Smooth muscle cell (in vitro differentiated cells): ENCODE measurements around the gene CDKL5. TPM values are rescaled to one million over a fixed set of nuclear protein-coding genes. Genes with fewer than 3 reads are reported as not detected.

Source experiments
- DNase-seq: peaks from one replicate; lab custom pipeline; 2025; ENCODE audit not compliant: unreplicated experiment; lab: John Stamatoyannopoulos, UW
- H2AFZ ChIP-seq: fragments of 200-600 bp; sonication (generic); 2 replicates; pipeline ENCODE4 v1.6.0; 2016; ENCODE audit warnings: antibody characterized with exemption, low read depth, mild to moderate bottlenecking
- H3F3A ChIP-seq: fragments of 200-600 bp; sonication (generic); 2 replicates; pipeline ENCODE4 v1.6.0; 2017; ENCODE audit warnings: antibody characterized with exemption, low read depth
- H3K27ac ChIP-seq: fragments of 200-600 bp; sonication (generic); 2 replicates; pipeline ENCODE4 v1.5.1; 2016; ENCODE audit warnings: low read depth, mild to moderate bottlenecking
- H3K27me3 ChIP-seq: fragments of 200-600 bp; sonication (generic); 2 replicates; pipeline ENCODE4 v1.6.1; 2016; ENCODE audit warnings: low read depth, mild to moderate bottlenecking
- H3K36me3 ChIP-seq: fragments of 200-600 bp; sonication (generic); 2 replicates; pipeline ENCODE4 v1.5.1; 2016; ENCODE audit warnings: low read depth
- H3K4me1 ChIP-seq: fragments of 200-600 bp; sonication (generic); 2 replicates; pipeline ENCODE4 v1.5.1; 2016; ENCODE audit warnings: low read depth
- H3K4me2 ChIP-seq: fragments of 200-600 bp; sonication (generic); 2 replicates; pipeline ENCODE4 v1.6.0; 2016; ENCODE audit warnings: mild to moderate bottlenecking
- H3K4me3 ChIP-seq: fragments of 200-600 bp; sonication (generic); 2 replicates; pipeline ENCODE4 v1.5.1; 2016; ENCODE audit warnings: mild to moderate bottlenecking
- H3K79me2 ChIP-seq: fragments of 200-600 bp; sonication (generic); 2 replicates; pipeline ENCODE4 v1.6.0; 2016; ENCODE audit warnings: low read depth, mild to moderate bottlenecking
- H3K9ac ChIP-seq: fragments of 200-600 bp; sonication (generic); 2 replicates; pipeline ENCODE4 v1.6.0; 2016; ENCODE audit warnings: low read depth
- H3K9me3 ChIP-seq: fragments of 200-600 bp; sonication (generic); replicated peaks from 2 replicates; pipeline ENCODE4 v1.5.1; 2016; ENCODE audit warnings: low read depth
- H4K20me1 ChIP-seq: fragments of 200-600 bp; sonication (generic); 2 replicates; pipeline ENCODE4 v1.6.0; 2016; ENCODE audit warnings: low read depth
- CTCF ChIP-seq: fragments of 200-600 bp; sonication (generic); IDR thresholded peaks from 2 replicates; pipeline ENCODE4 v1.5.1; 2017; ENCODE audit warnings: borderline replicate concordance, mild to moderate bottlenecking, antibody characterized with exemption; ENCODE audit not compliant: insufficient read depth, poor library complexity, severe bottlenecking
- WGBS: methylation state at CpG from one replicate; pipeline ENCODE4 v1.1.7; 2016; ENCODE audit warnings: low lambda C conversion rate; 5-methylcytosine and 5-hydroxymethylcytosine counted together
- polyA plus RNA-seq: library from polyadenylated mRNA; unstranded; fragments of >200 nt; fragmentation: Nextera tagmentation; extraction: Ambion mirVana; gene quantifications from 2 replicates; pipeline ENCODE4 v1.2.1, GENCODE V29; 2016
- total RNA-seq: library from RNA; depleted of rRNA; stranded (reverse); fragments of >200 nt; gene quantifications from 2 replicates; pipeline ENCODE4 v1.2.3, GENCODE V29; 2014

CDKL5 gene
- total and polyA plus RNA-seq, 2 experiments from 2014 or later = 3.4 to 14.4 TPM

GRCh38 chrX:18643243-18643642 lies 217.8 kb downstream of the CDKL5 start:
- no peak for TF ChIP-seq CTCF
- 81% methylated on average over 3 of the region's 3 CpGs for WGBS

DNA sequence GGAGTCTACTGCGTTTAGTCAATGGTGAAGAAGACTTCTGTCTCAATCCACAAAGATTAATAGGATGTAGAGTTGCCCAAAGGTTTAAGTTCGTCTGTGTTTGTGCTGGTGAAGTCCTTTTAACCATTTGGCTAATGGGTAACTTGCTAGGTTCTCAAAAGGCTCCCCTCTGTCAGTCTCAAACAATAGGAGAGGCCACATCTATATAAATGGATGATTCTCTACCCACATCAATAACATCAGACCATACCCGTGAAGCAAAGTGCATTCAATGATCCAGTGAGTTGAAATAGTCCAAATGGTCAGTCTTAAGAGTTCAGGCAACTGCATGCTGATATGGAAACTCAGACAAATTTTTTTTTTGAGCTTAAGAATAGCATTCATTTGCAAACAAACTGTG lies 218.4 kb downstream of the CDKL5 start:
- no peak for TF ChIP-seq CTCF
- Histone ChIP-seq H4K20me1 (no peaks in the 10 kb centered on the region), H3K4me3 (no peak overlapping the region), H3K9me3 (no peaks in the 10 kb centered on the region), H3K79me2 (no peaks in the 10 kb centered on the region), H3K27ac (no peak overlapping the region), H2AFZ (no peak overlapping the region), H3K4me1 (no peaks in the 10 kb centered on the region), H3K4me2 (no peak overlapping the region), H3K36me3 (no peaks in the 10 kb centered on the region), H3F3A (no peaks in the 10 kb centered on the region), H3K9ac (no peak overlapping the region), H3K27me3 (no peaks in the 10 kb centered on the region)
- no peak for DNase-seq
- WGBS = 61% methylated on average over 3 of the region's 3 CpGs

More at GRCh38 chrX:18643243-18643642, 217.8 kb downstream of the CDKL5 start:
- Histone ChIP-seq H3K4me1 (no peaks in the 10 kb centered on the region), H3K27me3 (no peaks in the 10 kb centered on the region), H3K9ac (no peak overlapping the region), H2AFZ (no peak overlapping the region), H3F3A (no peaks in the 10 kb centered on the region), H3K4me3 (no peak overlapping the region), H3K4me2 (no peak overlapping the region), H4K20me1 (no peaks in the 10 kb centered on the region), H3K36me3 (no peaks in the 10 kb centered on the region), H3K27ac (no peak overlapping the region), H3K9me3 (no peaks in the 10 kb centered on the region), H3K79me2 (no peaks in the 10 kb centered on the region)
- no peak for DNase-seq

- H3F3A ChIP-seq = no peaks in the 10 kb centered on the region
- no peak for TF ChIP-seq CTCF
- no peak overlapping the region for H3K4me2 ChIP-seq
- H3K9me3 ChIP-seq = no peaks in the 10 kb centered on the region
- no peaks in the 10 kb centered on the region for H3K36me3 ChIP-seq
- H4K20me1 ChIP-seq = no peaks in the 10 kb centered on the region
- no peak overlapping the region for H3K27ac ChIP-seq
- 80% methylated on average over 4 of the region's 4 CpGs for WGBS
- no peaks in the 10 kb centered on the region for H3K27me3 ChIP-seq
- no peak overlapping the region for H2AFZ ChIP-seq
- no peak overlapping the region for H3K9ac ChIP-seq
- H3K4me3 ChIP-seq = no peak overlapping the region
- DNase-seq = no peak
- H3K79me2 ChIP-seq = no peaks in the 10 kb centered on the region
- H3K4me1 ChIP-seq = no peaks in the 10 kb centered on the region
These were observed 222.2 kb downstream of the CDKL5 start for GRCh38 chrX:18647621-18648020.

DNA sequence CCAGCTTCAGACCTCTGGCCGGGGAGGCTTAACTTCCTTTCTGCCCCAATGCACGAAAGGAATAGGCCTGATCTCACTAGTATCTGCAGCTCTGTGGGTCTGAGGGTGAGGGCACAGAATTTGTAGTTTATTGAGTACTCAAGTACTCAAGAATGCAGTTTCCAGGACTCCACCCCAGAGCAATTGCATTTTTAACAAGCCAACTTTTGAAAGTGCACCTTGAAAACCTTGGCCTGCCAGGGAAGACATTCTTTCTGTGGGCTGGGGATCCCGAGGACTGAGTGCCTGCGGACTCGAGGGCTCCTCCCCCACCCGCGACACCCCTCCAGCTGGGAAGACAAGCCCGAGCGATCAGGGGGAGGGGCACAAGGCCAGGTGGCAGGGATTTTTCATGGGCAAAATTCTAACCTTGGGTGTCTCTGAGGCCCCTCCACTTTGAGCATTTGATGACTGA lies 224.1 kb downstream of the CDKL5 start:
- Histone ChIP-seq H3K27me3 (no peaks in the 10 kb centered on the region), H3K4me2 (no peak overlapping the region), H3K36me3 (no peaks in the 10 kb centered on the region), H3K79me2 (no peaks in the 10 kb centered on the region), H2AFZ (no peak overlapping the region), H3K9me3 (no peaks in the 10 kb centered on the region), H3K4me3 (no peak overlapping the region), H3K4me1 (no peaks in the 10 kb centered on the region), H3F3A (no peaks in the 10 kb centered on the region), H3K9ac (no peak overlapping the region), H3K27ac (no peak overlapping the region), H4K20me1 (no peaks in the 10 kb centered on the region)
- no peak for TF ChIP-seq CTCF
- WGBS = 55% methylated on average over 9 of the region's 9 CpGs
- no peak for DNase-seq
